CD4-positive, alpha-beta T cell treated with Interleukin-17A for 1 hour (primary cell): ENCODE data around the gene GREB1.

ENCODE experiments used
- DNase-seq: peaks from one replicate; pipeline ENCODE4 v3.0.0-alpha.2; 2020

The GREB1 gene

GRCh38 chr2:11540996-11541692 lies 7.3 kb downstream of the GREB1 start:
- DNase-seq = no peak

GRCh38 chr2:11541693-11542274 lies 7.9 kb downstream of the GREB1 start:
- no peak for DNase-seq

- no peak for DNase-seq
Measured at GRCh38 chr2:11542275-11542819, 8.5 kb downstream of the GREB1 start.

GRCh38 chr2:11543337-11544216 lies 9.7 kb downstream of the GREB1 start:
- DNase-seq = no peak

GRCh38 chr2:11546072-11546471 lies 12.2 kb downstream of the GREB1 start:
- no peak for DNase-seq

- DNase-seq = no peak
Measured at GRCh38 chr2:11547912-11548497, 14.2 kb downstream of the GREB1 start.

- DNase-seq = no peak
Measured at GRCh38 chr2:11550302-11550701, 16.5 kb downstream of the GREB1 start.

- DNase-seq = no peak
Measured at GRCh38 chr2:11550901-11551568, 17.2 kb downstream of the GREB1 start.

- no peak for DNase-seq
Measured at GRCh38 chr2:11551569-11552259, 17.9 kb downstream of the GREB1 start.

- DNase-seq = no peak
Measured at GRCh38 chr2:11552260-11552638, 18.4 kb downstream of the GREB1 start.

GRCh38 chr2:11553661-11554398 lies 20.0 kb downstream of the GREB1 start:
- no peak for DNase-seq

- no peak for DNase-seq
Measured at GRCh38 chr2:11554399-11554716, 20.5 kb downstream of the GREB1 start.

GRCh38 chr2:11556101-11556806 lies 22.4 kb downstream of the GREB1 start:
- DNase-seq = no peak

- DNase-seq = no peak
Measured at GRCh38 chr2:11558214-11558886, 24.5 kb downstream of the GREB1 start.

- DNase-seq = no peak
Measured at GRCh38 chr2:11559066-11559785, 25.4 kb downstream of the GREB1 start.

- DNase-seq = no peak
Measured at GRCh38 chr2:11559786-11560155, 25.9 kb downstream of the GREB1 start.

GRCh38 chr2:11560806-11561205 lies 27.0 kb downstream of the GREB1 start:
- no peak for DNase-seq

GRCh38 chr2:11562011-11562410 lies 28.2 kb downstream of the GREB1 start:
- no peak for DNase-seq

GRCh38 chr2:11562476-11562875 lies 28.6 kb downstream of the GREB1 start:
- DNase-seq = no peak
